ENCODE data around the gene PHYHD1. TPM values are rescaled to one million over a fixed set of nuclear protein-coding genes. Genes with fewer than 3 reads are reported as not detected.
A peak's percentile ranks its signal among the peaks of the same experiment; 100 is the strongest.
"Not testable (repeated sequence)": the region's sequence is repeated elsewhere in the genome, so short reads cannot be mapped to it uniquely, and the experiment has no call there.

The PHYHD1 gene
- total and polyA plus RNA-seq, 11 donors = 14.0 to 49.0 (median 27.3) TPM

- WGBS, 4 donors = 88 to 95% (median 93%) methylated on average over 7 of the region's 7 CpGs
- intact Hi-C loops (cut with DNase I) = no loop called here
- peak overlapping the region in 4 of 12 donors; percentile 14 to 67 (median 45) for H3K27ac ChIP-seq
- H3K4me1 ChIP-seq = peaks cover 5 to 68% (median 41%) of the 10 kb centered on the region in 12 donors
- no peak overlapping the region for H3K4me3 ChIP-seq
- TF ChIP-seq CTCF (IDR thresholded peaks at IDR 0.05) = no peak
- TF ChIP-seq POLR2A (IDR thresholded peaks at IDR 0.05) = no peak
- no peak for ATAC-seq
- H3K27me3 ChIP-seq = no peaks in the 10 kb centered on the region
- H3K36me3 ChIP-seq = peaks cover 0 to 26% (median 5%) of the 10 kb centered on the region in 9 donors
- no peak for DNase-seq
- H3K9me3 ChIP-seq = no peaks in the 10 kb centered on the region
Observed at GRCh38 chr9:128943832-128944620, 23.2 kb downstream of the PHYHD1 start.

- Histone ChIP-seq H3K36me3 (peaks cover 0 to 30% (median 6%) of the 10 kb centered on the region in 9 donors), H3K4me1 (peaks cover 5 to 69% (median 41%) of the 10 kb centered on the region in 12 donors)
- DNase-seq; H3K9me3 ChIP-seq; H3K27ac ChIP-seq; intact Hi-C loops (cut with DNase I); H3K27me3 ChIP-seq; H3K4me3 ChIP-seq; ATAC-seq: not testable (repeated sequence)
- WGBS, 4 donors = 88 to 95% (median 91%) methylated on average over 7 of the region's 7 CpGs
Observed at GRCh38 chr9:128944966-128945365, 24.2 kb downstream of the PHYHD1 start.

- Histone ChIP-seq H3K27ac (no peak overlapping the region), H3K4me3 (peak overlapping the region in 4 of 12 donors; percentile 81 to 92 (median 84)), H3K9me3 (no peaks in the 10 kb centered on the region), H3K36me3 (peaks cover 0 to 37% (median 13%) of the 10 kb centered on the region in 9 donors), H3K4me1 (peaks cover 5 to 60% (median 37%) of the 10 kb centered on the region in 12 donors), H3K27me3 (no peaks in the 10 kb centered on the region)
- ATAC-seq (no peak), DNase-seq (no peak)
- 95 to 97% (median 96%) methylated on average over 18 to 19 of the region's 19 CpGs for WGBS, 4 donors
- TF ChIP-seq CTCF (IDR thresholded peaks at IDR 0.05) = no peak
- intact Hi-C loops (cut with DNase I) = no loop called here
Observed at GRCh38 chr9:128945798-128946501, 25.2 kb downstream of the PHYHD1 start.

- Histone ChIP-seq H3K27me3 (no peaks in the 10 kb centered on the region), H3K36me3 (peaks cover 0 to 39% (median 13%) of the 10 kb centered on the region in 9 donors), H3K9me3 (no peaks in the 10 kb centered on the region), H3K27ac (peak overlapping the region in 11 of 12 donors; percentile 80 to 96 (median 91)), H3K4me1 (peaks cover 3 to 52% (median 33%) of the 10 kb centered on the region in 12 donors), H3K4me3 (peak overlapping the region; percentile 61 to 97 (median 82))
- ATAC-seq (peak in 3 of 4 donors; percentile 32 to 51 (median 38)), DNase-seq (peak in 3 of 5 donors; percentile 38 to 70 (median 47))
- WGBS, 4 donors = 17 to 29% (median 23%) methylated on average over 19 to 30 of the region's 30 CpGs
- intact Hi-C loops (cut with DNase I) = no loop called here
- TF ChIP-seq POLR2A (IDR thresholded peaks at IDR 0.05) (no peak), CTCF (IDR thresholded peaks at IDR 0.05) (no peak)
Observed at GRCh38 chr9:128946571-128947276, 25.9 kb downstream of the PHYHD1 start.
